IMR-90 (cell line): ENCODE results near the gene OSBP2.

ENCODE experiments used
- CTCF ChIP-seq: conservative IDR thresholded peaks from 2 replicates; pipeline ENCODE4 v1.5.1; 2012; ENCODE audit warnings: mild to moderate bottlenecking, low read depth, low read length, improper control_type of control experiment
- FOS ChIP-seq: fragments of 150-350 bp; IDR thresholded peaks from 2 replicates; pipeline ENCODE4 v1.6.1; 2016; ENCODE audit warnings: low read depth, low read length

GRCh38 chr22:30675436-30675835 lies 19.2 kb upstream of the OSBP2 start:
- no peak for TF ChIP-seq CTCF
- no peak for TF ChIP-seq FOS
